Measurements from ENCODE around the gene EEF1G. TPM values are rescaled to one million over a fixed set of nuclear protein-coding genes. Genes with fewer than 3 reads are reported as not detected.

Gene EEF1G
- total RNA-seq, 2 experiments from 2014 or later, result 1,058 to 1,098 TPM

DNA sequence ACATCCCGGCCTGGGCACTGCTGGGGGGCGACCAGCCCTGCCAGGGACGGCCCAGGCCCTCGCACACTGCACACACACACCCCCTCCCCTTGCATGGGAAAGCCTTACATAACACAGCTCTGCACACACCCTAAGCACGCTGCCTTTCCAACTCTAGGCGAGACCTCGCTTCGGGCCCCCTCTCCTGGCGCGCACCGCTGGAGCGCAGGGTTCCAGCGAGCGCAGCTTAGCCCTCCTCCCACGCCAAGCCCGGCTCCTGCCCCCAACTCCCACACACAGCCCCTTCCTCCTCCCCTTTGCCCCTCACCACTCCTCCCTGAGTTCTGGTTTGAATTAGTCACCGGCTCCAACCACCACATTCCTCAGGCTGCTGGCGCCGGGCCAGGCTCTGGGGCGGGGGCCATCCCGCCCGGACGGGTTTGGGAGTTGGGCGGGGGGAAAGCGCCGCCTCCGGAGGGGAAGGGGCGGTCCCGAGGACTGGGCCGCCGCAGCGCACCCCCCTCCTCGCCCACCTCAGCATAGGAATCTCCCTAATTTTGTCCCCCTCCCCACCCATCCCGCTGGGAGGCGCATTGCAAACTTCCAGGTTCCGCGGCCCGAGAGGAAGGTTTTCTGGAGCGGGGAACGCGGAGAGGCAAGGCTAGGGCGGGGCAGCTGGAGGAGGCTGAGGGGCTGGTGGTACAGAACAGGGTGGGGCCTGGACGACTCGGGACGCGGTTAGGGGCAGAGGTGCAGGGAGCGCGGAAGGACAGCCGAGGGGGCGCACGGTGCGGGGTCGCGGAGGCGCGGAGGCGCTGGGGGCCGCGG lies 28.1 kb downstream of the EEF1G start:
- no peaks in the 10 kb centered on the region for H3K9me3 Mint-ChIP-seq (ENCODE audit: insufficient read depth)
- peak; percentile 27 for ATAC-seq
- peak overlapping the region; percentile 84 for H3K27ac Mint-ChIP-seq
- peak; percentile 47 for DNase-seq
- ChIA-PET POLR2A (interaction anchor here (0.7 to 4.3 kb wide), 5 partner anchors 10 to 296 kb away, joined by 3 to 36 read pairs (median 10); partner anchors contain the start of gene TUT1), CTCF (interaction anchor here (1.0 to 11.6 kb wide), 5 partner anchors 11 to 151 kb away, joined by 3 to 266 read pairs (median 69); partner anchors contain the start of gene TUT1)
- peak overlapping the region; percentile 90 for H3K4me3 Mint-ChIP-seq
- peaks cover 6% of the 10 kb centered on the region for H3K36me3 Mint-ChIP-seq (ENCODE audit: low read depth)
- H3K27me3 Mint-ChIP-seq (ENCODE audit: low read depth), result peaks cover 21% of the 10 kb centered on the region
- peaks cover 63% of the 10 kb centered on the region for H3K4me1 Mint-ChIP-seq (ENCODE audit: low read depth)

DNA sequence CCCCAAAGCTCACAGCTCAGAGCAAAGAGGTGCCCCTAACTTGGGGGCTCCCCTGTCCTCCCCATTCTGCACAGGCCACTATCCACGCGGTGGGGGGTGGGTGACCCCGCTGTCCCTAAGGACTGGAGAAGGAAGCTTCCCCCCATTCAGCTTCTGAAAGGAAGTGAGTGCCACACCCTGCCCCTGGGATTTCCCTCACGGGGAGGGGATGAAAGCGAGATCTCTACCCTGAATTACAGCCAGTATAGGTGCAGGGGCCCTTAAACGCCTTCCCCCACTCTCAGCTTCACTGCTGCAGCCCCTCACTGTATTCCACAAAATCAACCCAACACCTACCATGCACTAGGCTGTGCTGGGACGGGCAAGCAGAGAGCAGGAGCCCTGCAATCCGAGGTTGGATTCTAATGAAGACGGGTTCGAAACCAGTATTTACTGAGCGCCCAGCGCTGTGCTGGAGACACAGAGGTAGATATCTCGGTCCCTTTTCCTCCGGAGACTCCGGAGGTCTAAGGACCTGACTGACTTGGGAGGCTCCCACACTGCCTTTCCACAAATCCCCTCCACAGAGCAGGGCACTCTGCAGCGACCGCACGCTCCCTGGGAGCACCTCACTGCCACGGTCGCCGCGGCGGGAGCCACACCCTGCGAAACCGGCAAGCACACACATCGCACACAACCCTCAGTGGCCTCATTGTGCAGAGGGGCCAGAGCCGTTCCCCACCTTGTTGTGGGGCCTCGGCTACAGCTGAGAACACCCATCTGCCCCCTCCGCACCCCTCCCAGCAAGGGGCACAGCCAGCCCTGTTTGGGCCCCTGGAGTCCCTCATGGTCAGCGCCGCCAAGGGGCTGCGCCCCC lies 28.9 kb downstream of the EEF1G start:
- ATAC-seq (peak; percentile 16), DNase-seq (peak; percentile 49)
- Mint-ChIP-seq H3K4me1 (ENCODE audit: low read depth) (peaks cover 64% of the 10 kb centered on the region), H3K9me3 (ENCODE audit: insufficient read depth) (no peaks in the 10 kb centered on the region), H3K4me3 (peak overlapping the region; percentile 90), H3K27me3 (ENCODE audit: low read depth) (peaks cover 16% of the 10 kb centered on the region), H3K27ac (peak overlapping the region; percentile 78), H3K36me3 (ENCODE audit: low read depth) (peaks cover 6% of the 10 kb centered on the region)
- POLR2A ChIA-PET, result interaction anchor here (0.6 to 4.3 kb wide), 9 partner anchors 11 to 336 kb away, joined by 3 to 36 read pairs (median 8); partner anchors contain the start of genes C11orf98, CSKMT and TUT1
- CTCF ChIA-PET, result interaction anchor here (1.0 to 11.6 kb wide), 10 partner anchors 11 to 155 kb away, joined by 3 to 266 read pairs (median 28); partner anchors contain the start of genes EEF1G and TUT1

DNA sequence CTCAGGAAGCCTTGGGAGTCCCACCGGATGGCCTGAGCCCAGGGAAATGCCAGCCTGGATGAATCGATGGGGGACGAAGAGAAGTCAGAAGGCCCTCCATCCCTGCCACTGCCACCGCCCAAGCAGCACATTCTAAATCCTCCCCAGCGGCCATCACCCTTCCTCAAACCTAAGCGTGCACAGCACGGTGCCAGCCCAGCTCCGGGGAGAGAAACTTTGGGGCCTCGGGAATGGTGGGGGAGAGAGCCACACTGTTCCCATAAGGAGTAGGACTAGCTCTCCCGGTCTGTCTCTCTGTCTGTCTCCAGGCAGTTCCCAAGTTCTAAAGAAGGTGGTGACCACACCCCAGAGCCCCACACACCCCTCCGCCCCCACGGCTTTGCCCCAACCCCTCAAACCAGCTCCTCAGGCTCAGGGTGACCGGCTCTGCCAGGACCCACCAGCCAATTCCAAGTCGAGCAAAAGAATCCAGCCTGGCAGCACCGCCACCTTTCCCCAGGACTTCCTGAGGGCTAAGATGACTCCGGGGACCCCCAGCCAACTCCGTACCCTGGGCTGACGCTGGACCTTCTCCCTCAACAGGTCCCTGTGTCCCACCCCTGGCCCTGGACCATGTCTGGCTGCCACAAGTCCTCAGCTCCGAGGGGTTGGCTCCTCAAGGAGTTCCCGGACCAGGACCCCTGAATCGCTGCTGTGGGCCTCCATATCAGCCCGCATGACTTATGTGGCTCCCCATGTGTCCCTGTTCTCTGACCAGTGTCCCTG lies 29.8 kb downstream of the EEF1G start:
- Mint-ChIP-seq H3K4me1 (ENCODE audit: low read depth) (peaks cover 71% of the 10 kb centered on the region), H3K36me3 (ENCODE audit: low read depth) (peaks cover 6% of the 10 kb centered on the region), H3K27ac (peak overlapping the region; percentile 48), H3K4me3 (peak overlapping the region; percentile 90), H3K9me3 (ENCODE audit: insufficient read depth) (no peaks in the 10 kb centered on the region), H3K27me3 (ENCODE audit: low read depth) (peaks cover 13% of the 10 kb centered on the region)
- ATAC-seq (no peak), DNase-seq (no peak)
- CTCF ChIA-PET, result interaction anchor here (1.0 to 11.6 kb wide), 29 partner anchors 12 to 420 kb away, joined by 3 to 266 read pairs (median 7); partner anchors contain the start of genes B3GAT3, EEF1G, INCENP and SCGB1A1
- POLR2A ChIA-PET, result interaction anchor here (0.6 to 4.3 kb wide), 14 partner anchors 9 to 571 kb away, joined by 3 to 36 read pairs (median 6); partner anchors contain the start of genes C11orf98, CSKMT and TUT1

DNA sequence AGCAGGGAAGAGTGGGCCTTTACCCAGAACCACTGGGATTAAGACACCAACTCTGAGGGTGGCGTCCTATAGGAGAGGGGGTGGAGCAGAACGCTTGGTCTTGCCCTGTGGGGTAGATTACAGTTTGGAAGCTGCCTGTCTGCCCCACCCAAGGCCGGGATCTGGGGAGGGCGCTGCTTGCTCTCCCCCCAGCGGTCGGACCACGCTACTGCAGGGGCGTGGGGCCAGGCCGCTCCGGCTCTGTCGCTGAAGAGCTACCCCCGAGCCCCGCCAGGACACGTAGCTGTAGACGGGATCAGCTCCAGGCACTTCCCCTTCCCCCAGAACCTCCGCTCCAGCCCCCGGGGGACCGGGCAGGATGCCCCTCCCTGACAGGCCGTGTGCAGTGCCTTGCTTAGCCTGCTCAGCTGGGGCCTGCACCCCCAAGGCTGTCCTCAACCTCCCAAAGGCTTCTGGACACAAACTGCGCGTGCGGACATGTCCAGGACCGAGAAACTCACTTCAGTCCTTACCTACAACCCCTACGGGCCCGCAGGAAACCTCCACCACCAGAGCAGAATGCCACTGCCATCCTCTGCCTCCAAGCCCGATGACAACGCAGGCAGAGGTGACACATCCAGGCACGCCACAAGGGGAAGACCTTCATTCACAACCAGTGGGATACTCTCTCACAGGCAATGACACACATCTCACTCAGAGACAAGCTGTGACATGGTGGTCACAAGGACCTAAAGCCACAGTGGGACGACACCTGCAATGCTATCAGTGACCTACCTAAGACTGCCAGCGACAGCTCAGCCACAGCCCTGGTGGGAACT lies 30.7 kb downstream of the EEF1G start:
- Mint-ChIP-seq H3K4me3 (peak overlapping the region; percentile 90), H3K4me1 (ENCODE audit: low read depth) (peaks cover 78% of the 10 kb centered on the region)

DNA sequence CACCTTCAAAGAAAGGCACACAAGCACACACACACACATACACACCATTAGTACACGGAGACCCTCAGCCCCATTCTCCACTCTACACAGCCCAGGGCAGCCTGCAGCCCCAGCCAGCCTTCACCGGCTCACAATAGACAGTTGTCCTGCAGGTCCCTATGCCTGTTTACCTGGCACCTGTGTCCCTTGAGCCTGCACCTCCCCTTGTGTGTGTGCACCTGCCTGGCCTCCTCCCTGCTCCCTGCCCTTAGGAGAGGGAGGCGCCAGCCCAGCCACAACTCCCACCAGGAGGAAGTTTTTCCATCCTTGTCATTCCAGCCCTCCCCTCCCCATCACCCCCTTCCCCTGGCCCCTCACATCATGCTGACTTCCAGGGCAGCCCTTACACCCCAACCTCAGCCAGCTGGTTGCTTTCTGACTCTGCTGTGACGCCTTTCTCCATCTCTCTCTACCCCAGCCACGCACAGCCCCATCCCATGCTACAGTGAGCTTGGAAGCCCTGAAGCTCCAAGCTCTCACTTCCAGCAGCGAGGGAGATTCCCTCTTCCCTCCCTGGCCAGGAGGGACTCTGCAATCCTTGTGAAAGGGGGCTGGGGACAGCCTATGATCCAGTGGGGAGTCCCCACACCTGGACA lies 31.5 kb downstream of the EEF1G start:
- Mint-ChIP-seq H3K27me3 (ENCODE audit: low read depth) (no peaks in the 10 kb centered on the region), H3K9me3 (ENCODE audit: insufficient read depth) (no peaks in the 10 kb centered on the region), H3K4me3 (peak overlapping the region; percentile 90), H3K36me3 (ENCODE audit: low read depth) (peaks cover 6% of the 10 kb centered on the region), H3K4me1 (ENCODE audit: low read depth) (peaks cover 76% of the 10 kb centered on the region), H3K27ac (peak overlapping the region; percentile 84)
- no peak for ATAC-seq
- POLR2A ChIA-PET, result interaction anchor here (1.4 to 4.3 kb wide), 6 partner anchors 10 to 117 kb away, joined by 4 to 36 read pairs (median 10); partner anchors contain the start of gene TUT1
- DNase-seq, result no peak
- CTCF ChIA-PET, result interaction anchor here (0.7 to 11.6 kb wide), 43 partner anchors 14 to 418 kb away, joined by 3 to 266 read pairs (median 7); partner anchors contain the start of genes EEF1G, INCENP, MTA2 and SCGB1A1

More for the DNA sequence above, 30.7 kb downstream of the EEF1G start:
- peaks cover 7% of the 10 kb centered on the region for H3K27me3 Mint-ChIP-seq (ENCODE audit: low read depth)
- ChIA-PET POLR2A (interaction anchor here (0.7 to 4.3 kb wide), 11 partner anchors 9 to 570 kb away, joined by 3 to 36 read pairs (median 4); partner anchors contain the start of gene TUT1), CTCF (interaction anchor here (0.5 to 11.6 kb wide), 54 partner anchors 9 to 419 kb away, joined by 3 to 266 read pairs (median 5); partner anchors contain the start of genes B3GAT3, EEF1G, INCENP and MTA2)
- ATAC-seq (peak; percentile 36), DNase-seq (peak; percentile 81)
- peak overlapping the region; percentile 84 for H3K27ac Mint-ChIP-seq
- no peaks in the 10 kb centered on the region for H3K9me3 Mint-ChIP-seq (ENCODE audit: insufficient read depth)
- peaks cover 6% of the 10 kb centered on the region for H3K36me3 Mint-ChIP-seq (ENCODE audit: low read depth)

DNA sequence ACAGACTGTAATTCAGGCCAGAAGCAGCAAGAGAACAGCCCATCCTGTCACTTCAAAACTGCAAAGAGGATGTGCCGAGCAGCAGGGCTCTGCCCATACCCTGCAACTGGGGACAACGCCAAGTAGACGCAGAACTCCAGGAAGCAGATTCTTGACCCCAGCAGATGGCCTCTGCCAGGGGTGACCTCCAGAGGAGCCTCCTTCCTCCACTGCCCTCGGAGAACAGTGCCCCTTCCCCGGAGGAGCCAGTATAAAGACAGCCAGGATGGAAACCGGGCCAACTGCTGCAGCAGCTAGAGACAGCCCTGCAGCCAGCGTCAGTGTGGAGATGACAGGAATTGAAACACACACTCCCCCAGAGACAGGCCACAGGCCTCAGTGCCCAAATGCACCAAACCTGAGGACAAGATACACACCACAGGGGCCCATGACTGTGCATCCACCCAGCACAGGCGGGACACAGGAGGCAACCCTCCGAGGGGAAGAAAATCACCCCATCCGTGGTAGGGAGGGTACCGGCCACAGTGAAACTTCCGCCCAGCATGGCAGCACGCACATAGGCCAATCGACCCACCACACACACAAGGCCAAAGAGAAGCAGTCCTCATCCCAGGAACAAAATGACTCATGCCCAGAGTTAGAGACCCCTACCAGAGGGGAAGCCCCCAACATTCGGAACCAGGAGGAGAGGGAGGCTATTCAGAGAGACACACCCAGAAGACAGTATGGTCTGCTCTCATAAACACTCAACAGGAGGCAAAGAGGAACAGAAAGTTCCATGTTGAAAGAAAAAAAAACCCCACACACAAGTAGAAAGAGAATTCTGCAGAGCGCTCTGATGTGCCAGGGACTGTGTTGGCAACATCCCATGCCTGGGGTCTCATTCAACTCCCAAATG lies 32.6 kb downstream of the EEF1G start:
- Mint-ChIP-seq H3K4me1 (ENCODE audit: low read depth) (peaks cover 76% of the 10 kb centered on the region), H3K36me3 (ENCODE audit: low read depth) (peaks cover 10% of the 10 kb centered on the region), H3K4me3 (peak overlapping the region; percentile 59), H3K27ac (peak overlapping the region; percentile 84), H3K27me3 (ENCODE audit: low read depth) (no peaks in the 10 kb centered on the region), H3K9me3 (ENCODE audit: insufficient read depth) (no peaks in the 10 kb centered on the region)
- CTCF ChIA-PET, result interaction anchor here (1.4 to 11.6 kb wide), 8 partner anchors 15 to 147 kb away, joined by 3 to 266 read pairs (median 30); partner anchors contain the start of gene EEF1G
- POLR2A ChIA-PET, result no interaction called here
- DNase-seq (peak; percentile 44), ATAC-seq (no peak)

DNA sequence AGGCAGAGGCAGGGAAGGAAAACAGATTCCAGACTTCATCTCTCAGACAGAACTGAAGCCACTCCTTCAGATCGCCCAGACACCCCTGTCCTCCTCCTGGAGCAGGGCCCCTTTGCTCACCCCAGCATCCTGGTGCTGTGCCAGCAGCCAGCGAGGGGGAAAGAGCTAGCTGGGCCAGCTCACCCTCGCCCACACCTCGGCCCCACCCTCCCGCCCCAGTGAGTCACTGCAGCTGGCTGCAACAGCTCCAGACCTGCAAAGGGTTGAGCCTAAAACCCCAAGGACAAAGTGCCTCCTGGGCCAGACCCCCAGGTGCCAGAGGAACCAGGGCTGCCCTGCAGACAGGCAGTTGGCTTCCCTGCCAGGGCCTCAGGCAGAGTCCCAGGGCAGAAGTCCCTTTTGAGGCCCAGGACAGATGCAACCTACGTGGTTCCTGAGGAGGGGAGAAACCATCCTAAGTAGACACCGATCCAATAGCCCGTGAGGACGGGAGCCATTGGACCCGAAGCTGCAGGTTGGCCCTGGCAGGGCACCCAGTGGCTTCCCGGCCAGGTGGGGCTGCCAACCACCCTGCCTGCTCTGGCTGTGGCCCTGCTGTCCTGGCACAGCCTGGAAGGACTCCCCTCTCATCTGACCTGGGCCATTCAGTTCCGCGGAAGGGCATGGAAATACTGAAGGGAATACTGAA lies 34.3 kb downstream of the EEF1G start:
- POLR2A ChIA-PET, result no interaction called here

DNA sequence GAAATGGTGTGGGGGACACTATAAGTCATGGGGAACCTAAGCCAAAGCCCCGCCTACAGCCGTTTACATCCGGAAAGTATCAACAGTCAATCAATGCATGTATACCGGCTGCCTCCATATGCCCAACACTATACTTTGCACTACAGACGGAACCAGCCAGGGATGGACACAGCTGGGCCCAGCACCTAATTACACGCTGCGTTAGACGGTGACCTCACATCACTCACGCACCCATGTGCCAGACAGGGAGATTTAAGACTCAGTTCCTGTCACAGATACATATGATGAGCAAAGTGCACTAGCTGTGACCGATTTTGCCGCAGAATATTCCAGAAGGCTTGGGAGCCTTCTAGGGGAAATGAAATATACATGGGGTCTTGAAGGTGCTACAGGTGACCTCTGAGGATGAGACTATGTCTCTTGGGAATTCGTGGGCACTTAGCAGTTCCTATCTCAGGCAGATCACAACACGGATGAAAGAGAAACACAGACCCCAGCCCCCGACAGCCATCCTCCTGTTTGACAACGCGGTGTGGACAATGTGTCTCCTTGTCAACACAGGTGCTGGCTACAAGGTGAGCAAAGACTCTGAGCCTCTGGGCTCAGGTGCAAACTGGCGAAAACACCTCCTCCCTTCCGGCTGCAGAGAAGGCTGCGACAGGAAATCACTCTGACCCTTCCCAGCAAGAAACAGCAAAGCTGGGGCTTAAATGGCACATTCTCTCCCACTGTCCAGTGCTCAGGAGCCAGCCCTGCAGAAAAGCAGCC lies 35.0 kb downstream of the EEF1G start:
- no peak overlapping the region for H3K4me3 Mint-ChIP-seq
- H3K9me3 Mint-ChIP-seq (ENCODE audit: insufficient read depth), result no peaks in the 10 kb centered on the region
- peak overlapping the region; percentile 67 for H3K27ac Mint-ChIP-seq
- ChIA-PET POLR2A (no interaction called here), CTCF (interaction anchor here (1.2 to 11.6 kb wide), 7 partner anchors 10 to 144 kb away, joined by 3 to 266 read pairs (median 6); no protein-coding TSS in a partner anchor)
- ATAC-seq (no peak), DNase-seq (no peak)
- H3K4me1 Mint-ChIP-seq (ENCODE audit: low read depth), result peaks cover 58% of the 10 kb centered on the region
- H3K36me3 Mint-ChIP-seq (ENCODE audit: low read depth), result peaks cover 21% of the 10 kb centered on the region
- H3K27me3 Mint-ChIP-seq (ENCODE audit: low read depth), result no peaks in the 10 kb centered on the region

More for the DNA sequence above, 34.3 kb downstream of the EEF1G start:
- DNase-seq (no peak), ATAC-seq (no peak)
- Mint-ChIP-seq H3K27ac (peak overlapping the region; percentile 44), H3K9me3 (ENCODE audit: insufficient read depth) (no peaks in the 10 kb centered on the region), H3K36me3 (ENCODE audit: low read depth) (peaks cover 17% of the 10 kb centered on the region), H3K4me3 (peak overlapping the region; percentile 15), H3K4me1 (ENCODE audit: low read depth) (peaks cover 65% of the 10 kb centered on the region), H3K27me3 (ENCODE audit: low read depth) (no peaks in the 10 kb centered on the region)
- CTCF ChIA-PET, result interaction anchor here (1.2 to 11.6 kb wide), 7 partner anchors 9 to 144 kb away, joined by 3 to 266 read pairs (median 4); no protein-coding TSS in a partner anchor
